ENCODE results near the gene FDX1. TPM values are rescaled to one million over a fixed set of nuclear protein-coding genes. Genes with fewer than 3 reads are reported as not detected.

FDX1 gene
- total and polyA plus RNA-seq, 2 of the 8 experiments (the other 6 are each of a cell fraction or from before 2014, with no cell fraction given) = 3.7 to 9.6 TPM

DNA sequence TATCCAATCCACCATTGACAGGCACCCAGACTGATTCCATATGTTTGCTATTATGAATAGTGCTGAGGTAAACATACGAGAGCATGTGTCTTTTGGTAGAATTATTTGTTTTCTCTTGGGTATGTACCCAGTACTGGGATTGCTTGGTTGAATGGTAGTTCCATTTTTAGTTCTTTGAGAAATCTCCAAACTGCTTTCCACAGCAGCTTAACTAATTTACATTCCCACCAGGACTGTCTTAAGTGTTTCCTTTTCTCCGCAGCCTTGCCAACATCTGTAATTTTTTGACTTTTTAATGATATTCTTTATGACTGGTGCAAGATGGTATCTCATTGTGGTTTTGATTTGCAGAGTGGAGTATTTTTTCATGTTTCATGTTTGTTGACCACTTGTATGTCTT, 8.3 kb downstream of the FDX1 start (continued):
- TF ChIP-seq, protein P1, sequence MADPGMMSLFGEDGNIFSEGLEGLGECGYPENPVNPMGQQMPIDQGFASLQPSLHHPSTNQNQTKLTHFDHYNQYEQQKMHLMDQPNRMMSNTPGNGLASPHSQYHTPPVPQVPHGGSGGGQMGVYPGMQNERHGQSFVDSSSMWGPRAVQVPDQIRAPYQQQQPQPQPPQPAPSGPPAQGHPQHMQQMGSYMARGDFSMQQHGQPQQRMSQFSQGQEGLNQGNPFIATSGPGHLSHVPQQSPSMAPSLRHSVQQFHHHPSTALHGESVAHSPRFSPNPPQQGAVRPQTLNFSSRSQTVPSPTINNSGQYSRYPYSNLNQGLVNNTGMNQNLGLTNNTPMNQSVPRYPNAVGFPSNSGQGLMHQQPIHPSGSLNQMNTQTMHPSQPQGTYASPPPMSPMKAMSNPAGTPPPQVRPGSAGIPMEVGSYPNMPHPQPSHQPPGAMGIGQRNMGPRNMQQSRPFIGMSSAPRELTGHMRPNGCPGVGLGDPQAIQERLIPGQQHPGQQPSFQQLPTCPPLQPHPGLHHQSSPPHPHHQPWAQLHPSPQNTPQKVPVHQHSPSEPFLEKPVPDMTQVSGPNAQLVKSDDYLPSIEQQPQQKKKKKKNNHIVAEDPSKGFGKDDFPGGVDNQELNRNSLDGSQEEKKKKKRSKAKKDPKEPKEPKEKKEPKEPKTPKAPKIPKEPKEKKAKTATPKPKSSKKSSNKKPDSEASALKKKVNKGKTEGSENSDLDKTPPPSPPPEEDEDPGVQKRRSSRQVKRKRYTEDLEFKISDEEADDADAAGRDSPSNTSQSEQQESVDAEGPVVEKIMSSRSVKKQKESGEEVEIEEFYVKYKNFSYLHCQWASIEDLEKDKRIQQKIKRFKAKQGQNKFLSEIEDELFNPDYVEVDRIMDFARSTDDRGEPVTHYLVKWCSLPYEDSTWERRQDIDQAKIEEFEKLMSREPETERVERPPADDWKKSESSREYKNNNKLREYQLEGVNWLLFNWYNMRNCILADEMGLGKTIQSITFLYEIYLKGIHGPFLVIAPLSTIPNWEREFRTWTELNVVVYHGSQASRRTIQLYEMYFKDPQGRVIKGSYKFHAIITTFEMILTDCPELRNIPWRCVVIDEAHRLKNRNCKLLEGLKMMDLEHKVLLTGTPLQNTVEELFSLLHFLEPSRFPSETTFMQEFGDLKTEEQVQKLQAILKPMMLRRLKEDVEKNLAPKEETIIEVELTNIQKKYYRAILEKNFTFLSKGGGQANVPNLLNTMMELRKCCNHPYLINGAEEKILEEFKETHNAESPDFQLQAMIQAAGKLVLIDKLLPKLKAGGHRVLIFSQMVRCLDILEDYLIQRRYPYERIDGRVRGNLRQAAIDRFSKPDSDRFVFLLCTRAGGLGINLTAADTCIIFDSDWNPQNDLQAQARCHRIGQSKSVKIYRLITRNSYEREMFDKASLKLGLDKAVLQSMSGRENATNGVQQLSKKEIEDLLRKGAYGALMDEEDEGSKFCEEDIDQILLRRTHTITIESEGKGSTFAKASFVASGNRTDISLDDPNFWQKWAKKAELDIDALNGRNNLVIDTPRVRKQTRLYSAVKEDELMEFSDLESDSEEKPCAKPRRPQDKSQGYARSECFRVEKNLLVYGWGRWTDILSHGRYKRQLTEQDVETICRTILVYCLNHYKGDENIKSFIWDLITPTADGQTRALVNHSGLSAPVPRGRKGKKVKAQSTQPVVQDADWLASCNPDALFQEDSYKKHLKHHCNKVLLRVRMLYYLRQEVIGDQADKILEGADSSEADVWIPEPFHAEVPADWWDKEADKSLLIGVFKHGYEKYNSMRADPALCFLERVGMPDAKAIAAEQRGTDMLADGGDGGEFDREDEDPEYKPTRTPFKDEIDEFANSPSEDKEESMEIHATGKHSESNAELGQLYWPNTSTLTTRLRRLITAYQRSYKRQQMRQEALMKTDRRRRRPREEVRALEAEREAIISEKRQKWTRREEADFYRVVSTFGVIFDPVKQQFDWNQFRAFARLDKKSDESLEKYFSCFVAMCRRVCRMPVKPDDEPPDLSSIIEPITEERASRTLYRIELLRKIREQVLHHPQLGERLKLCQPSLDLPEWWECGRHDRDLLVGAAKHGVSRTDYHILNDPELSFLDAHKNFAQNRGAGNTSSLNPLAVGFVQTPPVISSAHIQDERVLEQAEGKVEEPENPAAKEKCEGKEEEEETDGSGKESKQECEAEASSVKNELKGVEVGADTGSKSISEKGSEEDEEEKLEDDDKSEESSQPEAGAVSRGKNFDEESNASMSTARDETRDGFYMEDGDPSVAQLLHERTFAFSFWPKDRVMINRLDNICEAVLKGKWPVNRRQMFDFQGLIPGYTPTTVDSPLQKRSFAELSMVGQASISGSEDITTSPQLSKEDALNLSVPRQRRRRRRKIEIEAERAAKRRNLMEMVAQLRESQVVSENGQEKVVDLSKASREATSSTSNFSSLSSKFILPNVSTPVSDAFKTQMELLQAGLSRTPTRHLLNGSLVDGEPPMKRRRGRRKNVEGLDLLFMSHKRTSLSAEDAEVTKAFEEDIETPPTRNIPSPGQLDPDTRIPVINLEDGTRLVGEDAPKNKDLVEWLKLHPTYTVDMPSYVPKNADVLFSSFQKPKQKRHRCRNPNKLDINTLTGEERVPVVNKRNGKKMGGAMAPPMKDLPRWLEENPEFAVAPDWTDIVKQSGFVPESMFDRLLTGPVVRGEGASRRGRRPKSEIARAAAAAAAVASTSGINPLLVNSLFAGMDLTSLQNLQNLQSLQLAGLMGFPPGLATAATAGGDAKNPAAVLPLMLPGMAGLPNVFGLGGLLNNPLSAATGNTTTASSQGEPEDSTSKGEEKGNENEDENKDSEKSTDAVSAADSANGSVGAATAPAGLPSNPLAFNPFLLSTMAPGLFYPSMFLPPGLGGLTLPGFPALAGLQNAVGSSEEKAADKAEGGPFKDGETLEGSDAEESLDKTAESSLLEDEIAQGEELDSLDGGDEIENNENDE (IDR thresholded peaks at IDR 0.05; ENCODE audit: insufficient replicate concordance, low read length) = no peak
- TF ChIP-seq, protein P2, sequence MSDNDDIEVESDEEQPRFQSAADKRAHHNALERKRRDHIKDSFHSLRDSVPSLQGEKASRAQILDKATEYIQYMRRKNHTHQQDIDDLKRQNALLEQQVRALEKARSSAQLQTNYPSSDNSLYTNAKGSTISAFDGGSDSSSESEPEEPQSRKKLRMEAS (IDR thresholded peaks at IDR 0.05) = no peak
- no peak for TF ChIP-seq PHF8 (conservative IDR thresholded peaks at IDR 0.05; ENCODE audit: low read depth, low read length)
- no peak for TF ChIP-seq SIN3A (conservative IDR thresholded peaks at IDR 0.05 in 1 of 2, IDR thresholded peaks at IDR 0.05 in 1 of 2; ENCODE audit: low read depth in 1 of 2, low read length in 2 of 2)
- no peak for TF ChIP-seq TBP (IDR thresholded peaks at IDR 0.05; ENCODE audit: low read depth, low read length)
- no peak for TF ChIP-seq KDM4A (IDR thresholded peaks at IDR 0.05; ENCODE audit: low read depth, low read length, severe bottlenecking)
- TF ChIP-seq, protein P3, sequence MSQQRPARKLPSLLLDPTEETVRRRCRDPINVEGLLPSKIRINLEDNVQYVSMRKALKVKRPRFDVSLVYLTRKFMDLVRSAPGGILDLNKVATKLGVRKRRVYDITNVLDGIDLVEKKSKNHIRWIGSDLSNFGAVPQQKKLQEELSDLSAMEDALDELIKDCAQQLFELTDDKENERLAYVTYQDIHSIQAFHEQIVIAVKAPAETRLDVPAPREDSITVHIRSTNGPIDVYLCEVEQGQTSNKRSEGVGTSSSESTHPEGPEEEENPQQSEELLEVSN (IDR thresholded peaks at IDR 0.05) = no peak
